Esophagus muscularis mucosa (tissue), 4 donors: Measurements from ENCODE around the gene CRY2. TPM values are rescaled to one million over a fixed set of nuclear protein-coding genes. Genes with fewer than 3 reads are reported as not detected.
"Not testable (repeated sequence)": the region's sequence is repeated elsewhere in the genome, so short reads cannot be mapped to it uniquely, and the experiment has no call there.

Source experiments
- DNase-seq: peaks from one replicate; pipeline ENCODE4 v3.0.0-alpha.2; 2017; ENCODE audit errors: extremely low spot score
- H3K27ac ChIP-seq, 4 donors: fragments of 200-600 bp; sonication (generic); replicated peaks in 1 of 4; 1 replicate in 3 of 4; 2 replicates in 1 of 4; pipeline ENCODE4 v1.5.1; 2016 to 2019; ENCODE audit warnings: mild to moderate bottlenecking in 1 of 4
- H3K27me3 ChIP-seq, 4 donors: fragments of 200-600 bp; sonication (generic); one replicate each; pipeline versions ENCODE4 v1.5.1 to v1.6.0; 2016 to 2019
- H3K36me3 ChIP-seq, 4 donors: fragments of 200-600 bp; sonication (generic); one replicate each; pipeline ENCODE4 v1.5.1; 2016 to 2019
- H3K4me1 ChIP-seq, 4 donors: fragments of 200-600 bp; sonication (generic); one replicate each; pipeline ENCODE4 v1.5.1; 2016 to 2019
- H3K4me3 ChIP-seq, 4 donors: fragments of 200-600 bp; sonication (generic); 1 replicate in 2 of 4; 2 replicates in 2 of 4; pipeline ENCODE4 v1.5.1; 2016 to 2019; ENCODE audit warnings: mild to moderate bottlenecking in 4 of 4, moderate library complexity in 1 of 4
- H3K9me3 ChIP-seq, 4 donors: fragments of 200-600 bp; sonication (generic); 1 replicate in 3 of 4; 2 replicates in 1 of 4; pipeline ENCODE4 v1.5.1; 2016 to 2019
- CTCF ChIP-seq, 3 experiments: fragments of 200-600 bp in 2 of 3; fragments of 450-650 bp in 1 of 3; sonication (generic) in 2 of 3; IDR thresholded peaks; one replicate each; pipeline ENCODE4 v1.5.1; 2017 to 2019; ENCODE audit warnings: antibody characterized with exemption in 3 of 3, mild to moderate bottlenecking in 2 of 3, moderate library complexity in 1 of 3
- EP300 ChIP-seq: sonication (generic); formaldehyde crosslinking; IDR thresholded peaks from one replicate; pipeline ENCODE4 v1.6.1; 2017; ENCODE audit warnings: antibody characterized with exemption
- POLR2A ChIP-seq: fragments of 450-650 bp; IDR thresholded peaks from one replicate; pipeline ENCODE4 v1.6.1; 2017; ENCODE audit warnings: antibody characterized with exemption, moderate library complexity, mild to moderate bottlenecking, low read depth
- POLR2AphosphoS5 ChIP-seq, 2 donors: sonication (generic); formaldehyde crosslinking; IDR thresholded peaks; one replicate each; pipeline ENCODE4 v1.6.1; 2017; ENCODE audit warnings: antibody characterized with exemption in 2 of 2
- WGBS: methylation state at CpG from one replicate; pipeline ENCODE4 v1.1.5; 2018; 5-methylcytosine and 5-hydroxymethylcytosine counted together
- intact Hi-C: fragments of 100-400 bp; cut with DNase I; formaldehyde crosslinking; loops from one replicate; pipeline ENCODE4 v1.15.1; 2023
- total RNA-seq, 4 donors: library from RNA; depleted of rRNA; stranded (reverse); fragments of >200 nt; gene quantifications; one replicate each; pipeline versions ENCODE4 v1.1.0 to v1.2.1, GENCODE V29; 2016

The CRY2 gene
- total RNA-seq, 4 donors from 2014 or later, result 32.0 to 57.6 (median 49.7) TPM

- Histone ChIP-seq H3K27me3 (no peaks in the 10 kb centered on the region), H3K9me3 (no peaks in the 10 kb centered on the region), H3K36me3 (peaks cover 11 to 54% (median 44%) of the 10 kb centered on the region in 4 donors), H3K27ac (no peak overlapping the region), H3K4me3 (no peak overlapping the region), H3K4me1 (peaks cover 9 to 23% (median 16%) of the 10 kb centered on the region in 4 donors)
- DNase-seq, result no peak
- 87% methylated on average over 16 of the region's 19 CpGs for WGBS
- TF ChIP-seq EP300 (no peak), POLR2AphosphoS5 (IDR thresholded peaks at IDR 0.05) (no peak), POLR2A (no peak), CTCF (IDR thresholded peaks at IDR 0.05) (no peak)
- intact Hi-C loops, result no loop called here
Measured at GRCh38 chr11:45905095-45905494, 57.8 kb downstream of the CRY2 start.

GRCh38 chr11:45905576-45905975 is 58.3 kb downstream of the CRY2 start:
- H3K27ac ChIP-seq, H3K9me3 ChIP-seq, intact Hi-C loops, DNase-seq, H3K27me3 ChIP-seq, H3K4me3 ChIP-seq: not testable (repeated sequence)
- Histone ChIP-seq H3K4me1 (peaks cover 6 to 19% (median 12%) of the 10 kb centered on the region in 4 donors), H3K36me3 (peaks cover 16 to 59% (median 49%) of the 10 kb centered on the region in 4 donors)
- WGBS, result 100% methylated on average over 2 of the region's 6 CpGs

- intact Hi-C loops, result no loop called here
- Histone ChIP-seq H3K27me3 (no peaks in the 10 kb centered on the region), H3K36me3 (peaks cover 22 to 65% (median 55%) of the 10 kb centered on the region in 4 donors), H3K4me1 (peaks cover under 1 to 13% (median 6%) of the 10 kb centered on the region in 4 donors), H3K27ac (no peak overlapping the region), H3K4me3 (no peak overlapping the region), H3K9me3 (no peaks in the 10 kb centered on the region)
- WGBS, result 79% methylated on average over 11 of the region's 19 CpGs
- TF ChIP-seq POLR2AphosphoS5 (IDR thresholded peaks at IDR 0.05) (no peak), CTCF (IDR thresholded peaks at IDR 0.05) (no peak), POLR2A (no peak), EP300 (no peak)
- no peak for DNase-seq
Measured at GRCh38 chr11:45906096-45906682, 58.9 kb downstream of the CRY2 start.

GRCh38 chr11:45906965-45907611 is 59.8 kb downstream of the CRY2 start, which contains the start of gene FREY1:
TSS of gene FREY1 (minus strand) at chr11:45907271. CDS start at chr11:45907245, 26 bp downstream.
- intact Hi-C loops, result no loop called here
- Histone ChIP-seq H3K36me3 (peaks cover 24 to 72% (median 63%) of the 10 kb centered on the region in 4 donors), H3K27me3 (no peaks in the 10 kb centered on the region), H3K4me3 (no peak within 1 kb of the TSS), H3K27ac (no peak within 1 kb of the TSS), H3K9me3 (no peaks in the 10 kb centered on the region), H3K4me1 (peaks cover 0 to 7% (median 3%) of the 10 kb centered on the region in 4 donors)
- TF ChIP-seq POLR2AphosphoS5 (IDR thresholded peaks at IDR 0.05) (no peak), POLR2A (no peak), CTCF (IDR thresholded peaks at IDR 0.05) (no peak), EP300 (no peak)
- no peak for DNase-seq
- 74% methylated on average over 12 of the region's 18 CpGs for WGBS

- H3K4me1 ChIP-seq, result peaks cover 0 to 7% (median 3%) of the 10 kb centered on the region in 4 donors
- no peak for TF ChIP-seq CTCF (IDR thresholded peaks at IDR 0.05)
- TF ChIP-seq POLR2A, result no peak
- no peak for TF ChIP-seq POLR2AphosphoS5 (IDR thresholded peaks at IDR 0.05)
- TF ChIP-seq EP300, result no peak
- H3K36me3 ChIP-seq, result peaks cover 25 to 72% (median 64%) of the 10 kb centered on the region in 4 donors
- H3K9me3 ChIP-seq, result no peaks in the 10 kb centered on the region
- no peaks in the 10 kb centered on the region for H3K27me3 ChIP-seq
- WGBS, result 40% methylated on average over 2 of the region's 8 CpGs
- H3K4me3 ChIP-seq, result no peak overlapping the region
- no peak for DNase-seq
- no peak overlapping the region for H3K27ac ChIP-seq
- intact Hi-C loops, result no loop called here
Measured at GRCh38 chr11:45907911-45908370, 60.7 kb downstream of the CRY2 start.
